Inferior parietal cortex (tissue), 1 donor: ENCODE data around the gene DOK7.
"Not testable (repeated sequence)": the region's sequence is repeated elsewhere in the genome, so short reads cannot be mapped to it uniquely, and the experiment has no call there.

Experiments used
- DNase-seq: peaks from one replicate; pipeline ENCODE4 v3.0.0-alpha.2; 2016; ENCODE audit errors: extremely low spot score

Gene DOK7

GRCh38 chr4:3502941-3503936 is 40.1 kb downstream of the DOK7 start:
- no peak for DNase-seq

- no peak for DNase-seq
Observed at GRCh38 chr4:3505231-3505630, 42.1 kb downstream of the DOK7 start.

GRCh38 chr4:3508542-3508941 is 45.4 kb downstream of the DOK7 start:
- DNase-seq = no peak

GRCh38 chr4:3510481-3510880 is 47.4 kb downstream of the DOK7 start:
- no peak for DNase-seq

GRCh38 chr4:3511187-3511586 is 48.1 kb downstream of the DOK7 start:
- no peak for DNase-seq

GRCh38 chr4:3511601-3512000 is 48.5 kb downstream of the DOK7 start:
- DNase-seq = not testable (repeated sequence)

- no peak for DNase-seq
Observed at GRCh38 chr4:3512279-3512678, 49.2 kb downstream of the DOK7 start.

- no peak for DNase-seq
Observed at GRCh38 chr4:3512719-3513118, 49.6 kb downstream of the DOK7 start.

GRCh38 chr4:3513807-3514206 is 50.7 kb downstream of the DOK7 start:
- no peak for DNase-seq

GRCh38 chr4:3514221-3514780 is 51.2 kb downstream of the DOK7 start:
- DNase-seq = no peak

GRCh38 chr4:3514806-3515501 is 51.8 kb downstream of the DOK7 start:
- no peak for DNase-seq

GRCh38 chr4:3515646-3516045 is 52.5 kb downstream of the DOK7 start:
- DNase-seq = no peak

- DNase-seq = no peak
Observed at GRCh38 chr4:3516061-3516835, 53.1 kb downstream of the DOK7 start.

- no peak for DNase-seq
Observed at GRCh38 chr4:3516836-3517730, 54.0 kb downstream of the DOK7 start.

- no peak for DNase-seq
Observed at GRCh38 chr4:3517731-3518510, 54.8 kb downstream of the DOK7 start.

GRCh38 chr4:3518511-3518880 is 55.4 kb downstream of the DOK7 start:
- no peak for DNase-seq

- DNase-seq = no peak
Observed at GRCh38 chr4:3518941-3519340, 55.8 kb downstream of the DOK7 start.

- no peak for DNase-seq
Observed at GRCh38 chr4:3519468-3520264, 56.6 kb downstream of the DOK7 start.

GRCh38 chr4:3520276-3520675 is 57.2 kb downstream of the DOK7 start:
- no peak for DNase-seq
